Panc1 (cell line): Measurements from ENCODE around the gene CCDC70. TPM values are rescaled to one million over a fixed set of nuclear protein-coding genes. Genes with fewer than 3 reads are reported as not detected.
A peak's percentile ranks its signal among the peaks of the same experiment; 100 is the strongest.

Experiments used
- ATAC-seq: fragments of 200-7000 bp; cut with Tn5 transposase; 2 replicates; pipeline ENCODE4 v1.9.1; 2020; ENCODE audit warnings: mild to moderate bottlenecking, moderate library complexity
- BruUV-seq: library from RNA; stranded (reverse); fragments of 400-500 nt; replicated peaks from 2 replicates; lab custom pipeline; 2021; lab: Mats Ljungman, UMichigan
- CTCF ChIA-PET: fragments of 300-600 bp; sonication (Branson Sonifier 250); formaldehyde crosslinking; loops from one replicate; lab custom pipeline; 2022; ENCODE audit warnings: antibody characterized with exemption; lab: Charles Lee
- POLR2A ChIA-PET: fragments of 300-600 bp; sonication (Branson Sonifier 250); formaldehyde crosslinking; loops from one replicate; lab custom pipeline; 2022; ENCODE audit warnings: antibody characterized with exemption; lab: Charles Lee
- DNase-seq: peaks from one replicate; pipeline ENCODE4 v3.0.0-alpha.2; 2010; ENCODE audit warnings: low read depth, low spot score
- H3K27ac ChIP-seq: 2 replicates; pipeline ENCODE4 v1.5.1; 2011; ENCODE audit warnings: mild to moderate bottlenecking, low read length, inconsistent platforms
- H3K27me3 ChIP-seq: fragments of 200-500 bp; sonication (Bioruptor generic); 2 replicates; pipeline ENCODE4 v1.6.0; 2014; ENCODE audit warnings: low read length, inconsistent platforms; ENCODE audit not compliant: control insufficient read depth, insufficient read depth
- H3K36me3 ChIP-seq: fragments of 200-500 bp; sonication (Bioruptor generic); 2 replicates; pipeline ENCODE4 v1.5.1; 2014; ENCODE audit warnings: inconsistent platforms, mild to moderate bottlenecking, low read length, moderate library complexity; ENCODE audit not compliant: control insufficient read depth, insufficient read depth
- H3K4me1 ChIP-seq: 2 replicates; pipeline ENCODE4 v1.5.1; 2011; ENCODE audit warnings: inconsistent platforms, mild to moderate bottlenecking, low read length, moderate library complexity; ENCODE audit not compliant: control insufficient read depth, insufficient read depth
- H3K4me3 ChIP-seq, 2 experiments: 2 replicates each; pipeline ENCODE4 v1.5.1; 2011 to 2012; ENCODE audit warnings: low read depth in 2 of 2, low read length in 2 of 2, mild to moderate bottlenecking in 2 of 2, inconsistent platforms in 1 of 2, moderate library complexity in 1 of 2
- H3K9me3 ChIP-seq: fragments of 200-500 bp; sonication (Bioruptor generic); 2 replicates; pipeline ENCODE4 v1.5.1; 2014; ENCODE audit warnings: low read depth, mild to moderate bottlenecking, inconsistent platforms, low read length, moderate library complexity; ENCODE audit not compliant: control insufficient read depth, insufficient read depth
- CTCF ChIP-seq: fragments of 450-650 bp; IDR thresholded peaks from 2 replicates; pipeline ENCODE4 v1.5.1; 2017; ENCODE audit warnings: mild to moderate bottlenecking
- POLR2AphosphoS5 ChIP-seq: IDR thresholded peaks from 2 replicates; pipeline ENCODE4 v1.6.1; 2012; ENCODE audit warnings: mild to moderate bottlenecking, low read depth, low read length, moderate library complexity
- REST ChIP-seq, 2 experiments: IDR thresholded peaks; 2 replicates each; pipeline ENCODE4 v1.6.1; 2011 to 2012; ENCODE audit warnings: low read depth in 2 of 2, control low read depth in 1 of 2, low read length in 1 of 2, mild to moderate bottlenecking in 1 of 2, moderate library complexity in 1 of 2; ENCODE audit not compliant: insufficient read depth in 1 of 2
- SIN3A ChIP-seq: IDR thresholded peaks from 2 replicates; pipeline ENCODE4 v1.6.1; 2012; ENCODE audit warnings: low read depth, mild to moderate bottlenecking, low read length, moderate library complexity, borderline replicate concordance; ENCODE audit not compliant: insufficient read depth
- TCF7L2 ChIP-seq: IDR thresholded peaks from 2 replicates; pipeline ENCODE4 v1.6.1; 2011; ENCODE audit warnings: mild to moderate bottlenecking, low read depth, low read length, inconsistent platforms
- in situ Hi-C: cut with HindIII; loops from 2 replicates; pipeline ENCODE4 v1.10.0; 2016; ENCODE audit warnings: low sequenced_read_pairs, low pct_unique_long_range_greater_than_20kb
- intact Hi-C: fragments of 100-400 bp; cut with micrococcal nuclease; formaldehyde crosslinking; loops from one replicate; pipeline ENCODE4 v1.10.0; 2022; ENCODE audit not compliant: unreplicated experiment
- total RNA-seq: library from RNA; stranded (reverse); gene quantifications from one replicate; pipeline ENCODE4 v1.2.1, GENCODE V29; 2021; ENCODE audit not compliant: unreplicated experiment

Gene CCDC70
- total RNA-seq, 1 experiment from 2014 or later: not detected

GRCh38 chr13:51814825-51815650 is 46.7 kb upstream of the CCDC70 start:
- intact Hi-C loops (loop anchor here (2.0 kb wide), 1 partner anchor 314 kb away; the partner anchor contains the start of gene NEK5), in situ Hi-C loops (no loop called here)
- no peaks in the 10 kb centered on the region for H3K27me3 ChIP-seq
- H3K9me3 ChIP-seq: no peaks in the 10 kb centered on the region
- TF ChIP-seq TCF7L2 (no peak), CTCF (peak; percentile 82)
- ChIA-PET CTCF (interaction anchor here (0.6 to 1.7 kb wide), 4 partner anchors 20 to 653 kb away, joined by 3 to 13 read pairs (median 4); no protein-coding TSS in a partner anchor), POLR2A (no interaction called here)
- no peak overlapping the region for H3K27ac ChIP-seq
- no TSS peak for BruUV-seq
- no peaks in the 10 kb centered on the region for H3K36me3 ChIP-seq
- peak; percentile 92 for ATAC-seq
- peak overlapping the region; percentile 12 to 43 for H3K4me3 ChIP-seq
- no peak for DNase-seq
- H3K4me1 ChIP-seq: no peaks in the 10 kb centered on the region

- CTCF ChIA-PET: interaction anchor here (0.6 to 1.7 kb wide), 3 partner anchors 19 to 380 kb away, joined by 4 to 13 read pairs (median 5); no protein-coding TSS in a partner anchor
- POLR2A ChIA-PET: no interaction called here
- ATAC-seq: no peak
- H3K36me3 ChIP-seq: no peaks in the 10 kb centered on the region
- no peaks in the 10 kb centered on the region for H3K4me1 ChIP-seq
- no peaks in the 10 kb centered on the region for H3K27me3 ChIP-seq
- no peak overlapping the region for H3K27ac ChIP-seq
- BruUV-seq: no TSS peak
- TF ChIP-seq POLR2AphosphoS5: no peak
- TF ChIP-seq REST (IDR thresholded peaks at IDR 0.05; ENCODE audit: insufficient read depth in 1 of 2, low read depth in 2 of 2, low read length in 1 of 2): no peak
- no peak for TF ChIP-seq SIN3A
- no peak for TF ChIP-seq TCF7L2
- TF ChIP-seq CTCF: no peak
- H3K4me3 ChIP-seq: no peak overlapping the region
- in situ Hi-C loops (no loop called here), intact Hi-C loops (loop anchor here (2.0 kb wide), 1 partner anchor 313 kb away; the partner anchor contains the start of gene NEK5)
- H3K9me3 ChIP-seq: no peaks in the 10 kb centered on the region
- DNase-seq: no peak
Observed at GRCh38 chr13:51815848-51816247, 45.9 kb upstream of the CCDC70 start.
